K562 (cell line): ENCODE results near the gene ELK4. TPM values are rescaled to one million over a fixed set of nuclear protein-coding genes. Genes with fewer than 3 reads are reported as not detected.

ENCODE experiments used
- CUX1 ChIP-seq: fragments of 200-800 bp; sonication (Bioruptor generic); IDR thresholded peaks from 2 replicates; pipeline ENCODE4 v1.6.1; 2016; ENCODE audit warnings: missing genetic modification characterization, missing compliant biosample characterization
- EHMT2 ChIP-seq: fragments of 450-650 bp; IDR thresholded peaks from 2 replicates; pipeline ENCODE4 v1.6.1; 2018; ENCODE audit warnings: antibody characterized with exemption
- ELK3 ChIP-seq: fragments of 450-650 bp; formaldehyde crosslinking; IDR thresholded peaks from 2 replicates; pipeline ENCODE4 v1.4.0; 2020; ENCODE audit warnings: mild to moderate bottlenecking
- GABPB2 ChIP-seq: fragments of 250-450 bp; sonication (Bioruptor Pico); conservative IDR thresholded peaks from 2 replicates; pipeline ENCODE4 v1.5.1; 2021; ENCODE audit warnings: mild to moderate bottlenecking
- HDAC2 ChIP-seq: fragments of 450-650 bp; IDR thresholded peaks from 2 replicates; pipeline ENCODE4 v1.6.1; 2016; ENCODE audit warnings: mild to moderate bottlenecking
- HDAC3 ChIP-seq: fragments of 450-650 bp; IDR thresholded peaks from 2 replicates; pipeline ENCODE4 v1.6.1; 2018; ENCODE audit warnings: borderline replicate concordance, mild to moderate bottlenecking, moderate library complexity; ENCODE audit not compliant: partially characterized antibody
- NFYB ChIP-seq: IDR thresholded peaks from 2 replicates; pipeline ENCODE4 v1.6.1; 2011; ENCODE audit warnings: mild to moderate bottlenecking, moderate library complexity; ENCODE audit not compliant: insufficient read length; ENCODE audit errors: extremely low read depth
- RREB1 ChIP-seq: fragments of 250-450 bp; sonication (Bioruptor Pico); IDR thresholded peaks from 2 replicates; pipeline ENCODE4 v1.4.0; 2020
- RUNX1 ChIP-seq: sonication (generic); IDR thresholded peaks from 2 replicates; pipeline ENCODE4 v1.6.1; 2016; ENCODE audit warnings: antibody characterized with exemption, low read depth
- SFPQ ChIP-seq: fragments of 200-400 bp; formaldehyde crosslinking; IDR thresholded peaks from 2 replicates; pipeline ENCODE4 v1.6.1; 2017; ENCODE audit warnings: mild to moderate bottlenecking, low read depth, low read length, moderate library complexity
- TFAP4 ChIP-seq: sonication (generic); formaldehyde crosslinking; IDR thresholded peaks from 2 replicates; pipeline ENCODE4 v1.8.0; 2022; ENCODE audit warnings: missing genetic modification reagents, mild to moderate bottlenecking, moderate library complexity, borderline replicate concordance
- ZC3H8 ChIP-seq: fragments of 450-650 bp; IDR thresholded peaks from 2 replicates; pipeline ENCODE4 v1.6.1; 2017
- ZNF764 ChIP-seq: fragments of 250-450 bp; sonication (Bioruptor Pico); IDR thresholded peaks from 2 replicates; pipeline ENCODE4 v1.4.0; 2020; ENCODE audit warnings: low read depth, mild to moderate bottlenecking, moderate library complexity
- polyA plus RNA-seq, 8 experiments: library from polyadenylated mRNA; depleted of rRNA in 4 of 8; stranded (reverse) in 5 of 8; unstranded in 3 of 8; fragments of >200 nt; fragmentation: Nextera tagmentation in 2 of 8; fragmentation: Illumina TruSeq in 1 of 8; extraction: Ambion mirVana in 2 of 8; extraction: Trizol in 1 of 8; gene quantifications; 2 replicates each; pipeline versions ENCODE4 v1.2.1 to v1.2.3, GENCODE V29; 2011 to 2014; ENCODE audit warnings: inconsistent platforms in 1 of 8, missing spikeins in 1 of 8
- total RNA-seq, 7 experiments: library from RNA; depleted of rRNA in 6 of 7; stranded (reverse); fragments of >200 nt in 6 of 7; fragmentation: Illumina TruSeq in 2 of 7; extraction: Trizol in 2 of 7; gene quantifications; 2 replicates each; pipeline versions ENCODE4 v1.2.1 to v1.2.3, GENCODE V29; 2011 to 2021; ENCODE audit warnings: low replicate concordance in 1 of 7

ELK4 gene
- total and polyA plus RNA-seq, 9 of the 15 experiments (the other 6 are each of a cell fraction or from before 2014, with no cell fraction given) = 2.0 to 21.7 (median 9.2) TPM

GRCh38 chr1:205584732-205585131, 47.1 kb downstream of the ELK4 start (continued):
- no peak for TF ChIP-seq SFPQ
- no peak for TF ChIP-seq HDAC2
- no peak for TF ChIP-seq ELK3 (CRISPR knock-in tag)
- TF ChIP-seq RUNX1 = no peak
- TF ChIP-seq HDAC3 = no peak
- TF ChIP-seq TFAP4 = 0 out of 2 replicates have a peak, but pooled peaks have one; percentile 13
- TF ChIP-seq NFYB = no peak
- peak; percentile 62; the same call in 1 of the 2 replicates for TF ChIP-seq EHMT2
- TF ChIP-seq ZNF764 (CRISPR knock-in tag) = no peak
- TF ChIP-seq CUX1 (CRISPR knock-in tag) = no peak
- TF ChIP-seq RREB1 (CRISPR knock-in tag) = no peak
- TF ChIP-seq GABPB2 (CRISPR knock-in tag) = no peak
- TF ChIP-seq ZC3H8 = no peak
